ENCODE data around the gene MICAL3.

DNA sequence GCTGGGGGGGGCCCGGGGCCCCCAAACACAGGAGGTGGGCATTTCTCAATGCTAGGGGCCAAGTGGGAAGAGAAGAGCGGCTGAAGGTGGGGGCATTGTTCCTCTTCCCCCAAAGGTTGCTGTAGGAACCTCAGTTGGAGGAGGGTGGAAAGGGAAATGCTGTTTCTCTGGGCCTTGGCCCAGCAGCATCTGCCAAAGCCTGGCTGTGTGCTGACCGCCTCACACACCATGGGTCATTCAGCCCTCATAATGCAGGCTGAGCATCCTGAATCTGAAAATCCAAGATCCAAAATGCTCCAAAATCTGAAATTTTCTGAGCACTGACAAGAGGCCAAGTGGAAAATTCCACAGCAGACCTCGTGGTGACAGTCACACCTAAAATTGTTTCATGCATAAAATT is 201.1 kb downstream of the MICAL3 start:
- TF ChIP-seq, protein P1, sequence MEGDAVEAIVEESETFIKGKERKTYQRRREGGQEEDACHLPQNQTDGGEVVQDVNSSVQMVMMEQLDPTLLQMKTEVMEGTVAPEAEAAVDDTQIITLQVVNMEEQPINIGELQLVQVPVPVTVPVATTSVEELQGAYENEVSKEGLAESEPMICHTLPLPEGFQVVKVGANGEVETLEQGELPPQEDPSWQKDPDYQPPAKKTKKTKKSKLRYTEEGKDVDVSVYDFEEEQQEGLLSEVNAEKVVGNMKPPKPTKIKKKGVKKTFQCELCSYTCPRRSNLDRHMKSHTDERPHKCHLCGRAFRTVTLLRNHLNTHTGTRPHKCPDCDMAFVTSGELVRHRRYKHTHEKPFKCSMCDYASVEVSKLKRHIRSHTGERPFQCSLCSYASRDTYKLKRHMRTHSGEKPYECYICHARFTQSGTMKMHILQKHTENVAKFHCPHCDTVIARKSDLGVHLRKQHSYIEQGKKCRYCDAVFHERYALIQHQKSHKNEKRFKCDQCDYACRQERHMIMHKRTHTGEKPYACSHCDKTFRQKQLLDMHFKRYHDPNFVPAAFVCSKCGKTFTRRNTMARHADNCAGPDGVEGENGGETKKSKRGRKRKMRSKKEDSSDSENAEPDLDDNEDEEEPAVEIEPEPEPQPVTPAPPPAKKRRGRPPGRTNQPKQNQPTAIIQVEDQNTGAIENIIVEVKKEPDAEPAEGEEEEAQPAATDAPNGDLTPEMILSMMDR (IDR thresholded peaks at IDR 0.05): no peak
- TF ChIP-seq ZFX (IDR thresholded peaks at IDR 0.05; ENCODE audit: borderline replicate concordance): no peak
